ENCODE measurements around the gene ORAI1. TPM values are rescaled to one million over a fixed set of nuclear protein-coding genes. Genes with fewer than 3 reads are reported as not detected.

The ORAI1 gene
- total and polyA plus RNA-seq, 2 donors (not counting 3 experiments of a cell fraction or from before 2014, with no cell fraction given), result 30.5 to 65.4 TPM

GRCh38 chr12:121638298-121639202 is 12.2 kb downstream of the ORAI1 start:
- intact Hi-C loops (cut with micrococcal nuclease), result no loop called here
- dilution Hi-C loops (cut with MboI; ENCODE audit: extremely low pct_ligation_motif_present, low sequenced_read_pairs), result no loop called here
- Histone ChIP-seq H3K36me3 (ENCODE audit: control insufficient read depth in 2 of 2, extremely low read depth in 1 of 2, insufficient read depth in 2 of 2, low read length in 2 of 2) (peaks cover 0 to 9% of the 10 kb centered on the region in 2 experiments), H3K9ac (replicated peaks; ENCODE audit: extremely low read depth, insufficient read depth, low read length) (no peak overlapping the region), H3K4me3 (replicated peaks in 1 of 3; ENCODE audit: insufficient read depth in 1 of 3, low read depth in 1 of 3, low read length in 3 of 3) (no peak overlapping the region), H4K20me1 (replicated peaks; ENCODE audit: control insufficient read depth, extremely low read depth, insufficient read depth, low read length) (no peaks in the 10 kb centered on the region), H2AFZ (ENCODE audit: low read depth, low read length) (no peak overlapping the region), H3K79me2 (ENCODE audit: control insufficient read depth, insufficient read depth, low read length) (peaks cover 29% of the 10 kb centered on the region), H3K27me3 (ENCODE audit: control insufficient read depth in 2 of 2, insufficient read depth in 2 of 2, low read length in 2 of 2) (no peaks in the 10 kb centered on the region), H3K27ac (ENCODE audit: insufficient read depth, low read depth, low read length) (no peak overlapping the region), H3K4me1 (ENCODE audit: control insufficient read depth, extremely low read depth, insufficient read depth, low read length) (no peaks in the 10 kb centered on the region), H3K9me1 (replicated peaks; ENCODE audit: control insufficient read depth, extremely low read depth, insufficient read depth, low read length) (no peaks in the 10 kb centered on the region), H3K9me3 (replicated peaks; ENCODE audit: control insufficient read depth, insufficient read depth, low read length) (no peaks in the 10 kb centered on the region), H3K4me2 (ENCODE audit: insufficient read depth, low read length) (no peak overlapping the region)
- FAIRE-seq (no peak), DNase-seq (ENCODE audit: low read depth, low spot score) (no peak)
- BruUV-seq (replicated peaks), result no TSS peak
- TF ChIP-seq MYC (IDR thresholded peaks at IDR 0.05; ENCODE audit: low read depth, low read length) (no peak), POLR2A (IDR thresholded peaks at IDR 0.05; ENCODE audit: low read depth, low read length) (no peak), EZH2 (IDR thresholded peaks at IDR 0.05; ENCODE audit: borderline replicate concordance, low read depth, low read length, severe bottlenecking) (no peak), GATA2 (IDR thresholded peaks at IDR 0.05; ENCODE audit: insufficient read depth, insufficient read length, low read depth, low read length) (no peak), POLR2AphosphoS5 (IDR thresholded peaks at IDR 0.05; ENCODE audit: insufficient read depth, low read depth, low read length) (no peak), JUN (IDR thresholded peaks at IDR 0.05; ENCODE audit: borderline replicate concordance, insufficient read depth, insufficient read length, low read depth) (no peak), FOS (IDR thresholded peaks at IDR 0.05; ENCODE audit: borderline replicate concordance, insufficient read depth, low read length) (no peak), CTCF (IDR thresholded peaks at IDR 0.05; ENCODE audit: extremely low read depth in 1 of 2, insufficient read depth in 1 of 2, low read depth in 1 of 2, low read length in 2 of 2) (no peak), MAX (IDR thresholded peaks at IDR 0.05; ENCODE audit: insufficient read depth, insufficient read length) (no peak)
- CTCF ChIA-PET, result interaction anchor here (1.2 to 5.5 kb wide), 5 partner anchors 8 to 86 kb away, joined by 3 to 29 read pairs (median 20); partner anchors contain the start of gene ORAI1
- POLR2A ChIA-PET, result no interaction called here
